Thoracic aorta (tissue), 2 donors: Measurements from ENCODE around the gene PPP2R3A. TPM values are rescaled to one million over a fixed set of nuclear protein-coding genes. Genes with fewer than 3 reads are reported as not detected.
A peak's percentile ranks its signal among the peaks of the same experiment; 100 is the strongest.

ENCODE experiments used
- ATAC-seq: fragments of 150-250 bp; one replicate; pipeline ENCODE4 v1.8.0; 2017; ENCODE audit warnings: low read depth; ENCODE audit not compliant: insufficient number of reproducible peaks, low FRiP score
- DNase-seq: peaks from one replicate; pipeline ENCODE4 v3.0.0-alpha.2; 2020; ENCODE audit warnings: low spot score
- H3K27ac ChIP-seq, 2 donors: fragments of 200-600 bp; sonication (generic); 1 replicate in 1 of 2; 2 replicates in 1 of 2; pipeline ENCODE4 v1.5.1; 2016; ENCODE audit warnings: mild to moderate bottlenecking in 2 of 2, moderate library complexity in 2 of 2
- H3K27me3 ChIP-seq: fragments of 200-600 bp; sonication (generic); replicated peaks from 2 replicates; pipeline ENCODE4 v1.6.0; 2016; ENCODE audit warnings: mild to moderate bottlenecking; ENCODE audit not compliant: insufficient read depth
- H3K36me3 ChIP-seq: fragments of 200-600 bp; sonication (generic); one replicate; pipeline ENCODE4 v1.5.1; 2016
- H3K4me1 ChIP-seq, 2 donors: fragments of 200-600 bp; sonication (generic); 1 replicate in 1 of 2; 2 replicates in 1 of 2; pipeline versions ENCODE4 v1.5.1 to v1.6.0; 2016; ENCODE audit warnings: low read depth in 2 of 2, mild to moderate bottlenecking in 1 of 2; ENCODE audit not compliant: control insufficient read depth in 1 of 2
- H3K4me3 ChIP-seq: fragments of 200-600 bp; sonication (generic); 2 replicates; pipeline ENCODE4 v1.5.1; 2016; ENCODE audit warnings: mild to moderate bottlenecking
- H3K9me3 ChIP-seq: fragments of 200-600 bp; sonication (generic); 2 replicates; pipeline ENCODE4 v1.5.1; 2016
- CTCF ChIP-seq: fragments of 200-600 bp; sonication (generic); IDR thresholded peaks from one replicate; pipeline ENCODE4 v1.5.1; 2019; ENCODE audit warnings: antibody characterized with exemption
- total RNA-seq, 2 donors: library from RNA; depleted of rRNA; stranded (reverse); fragments of >200 nt; gene quantifications; one replicate each; pipeline versions ENCODE4 v1.1.0 to v1.2.3, GENCODE V29; 2016

Gene PPP2R3A
- total RNA-seq, 2 donors from 2014 or later = 6.8 to 18.0 TPM

GRCh38 chr3:136068708-136069107, 103.2 kb downstream of the PPP2R3A start:
- Histone ChIP-seq H3K27me3 (no peaks in the 10 kb centered on the region), H3K4me3 (no peak overlapping the region), H3K36me3 (no peaks in the 10 kb centered on the region), H3K27ac (no peak overlapping the region), H3K4me1 (peaks cover 3 to 20% of the 10 kb centered on the region in 2 donors), H3K9me3 (no peaks in the 10 kb centered on the region)
- ATAC-seq (no peak), DNase-seq (no peak)
- no peak for TF ChIP-seq CTCF

GRCh38 chr3:136069933-136070332, 104.4 kb downstream of the PPP2R3A start:
- no peaks in the 10 kb centered on the region for H3K27me3 ChIP-seq
- ATAC-seq (no peak), DNase-seq (no peak)
- H3K36me3 ChIP-seq = no peaks in the 10 kb centered on the region
- no peaks in the 10 kb centered on the region for H3K9me3 ChIP-seq
- no peak for TF ChIP-seq CTCF
- H3K27ac ChIP-seq = peak overlapping the region; percentile 52 to 69
- H3K4me3 ChIP-seq = no peak overlapping the region
- H3K4me1 ChIP-seq = peaks cover 3 to 20% of the 10 kb centered on the region in 2 donors

- no peaks in the 10 kb centered on the region for H3K27me3 ChIP-seq
- peak overlapping the region; percentile 52 to 69 for H3K27ac ChIP-seq
- ATAC-seq = no peak
- no peaks in the 10 kb centered on the region for H3K36me3 ChIP-seq
- no peaks in the 10 kb centered on the region for H3K9me3 ChIP-seq
- no peak for DNase-seq
- peaks cover 3 to 20% of the 10 kb centered on the region in 2 donors for H3K4me1 ChIP-seq
- no peak overlapping the region for H3K4me3 ChIP-seq
- no peak for TF ChIP-seq CTCF
These were observed 104.8 kb downstream of the PPP2R3A start for GRCh38 chr3:136070334-136070733.

- Histone ChIP-seq H3K36me3 (no peaks in the 10 kb centered on the region), H3K4me1 (peaks cover 6 to 20% of the 10 kb centered on the region in 2 donors), H3K27me3 (no peaks in the 10 kb centered on the region), H3K4me3 (no peak overlapping the region), H3K9me3 (no peaks in the 10 kb centered on the region), H3K27ac (peak overlapping the region; percentile 52 to 69)
- ATAC-seq (no peak), DNase-seq (no peak)
- peak; percentile 21 for TF ChIP-seq CTCF
These were observed 105.7 kb downstream of the PPP2R3A start for GRCh38 chr3:136070953-136071949.

- H3K27me3 ChIP-seq = no peaks in the 10 kb centered on the region
- no peaks in the 10 kb centered on the region for H3K36me3 ChIP-seq
- TF ChIP-seq CTCF = no peak
- H3K9me3 ChIP-seq = no peaks in the 10 kb centered on the region
- H3K4me1 ChIP-seq = peaks cover 6 to 23% of the 10 kb centered on the region in 2 donors
- DNase-seq (no peak), ATAC-seq (no peak)
- no peak overlapping the region for H3K27ac ChIP-seq
- H3K4me3 ChIP-seq = no peak overlapping the region
These were observed 109.1 kb downstream of the PPP2R3A start for GRCh38 chr3:136074546-136075170.
